GM19351 (cell line): ENCODE measurements around the gene EIF4EBP3.
"Not testable (repeated sequence)": the region's sequence is repeated elsewhere in the genome, so short reads cannot be mapped to it uniquely, and the experiment has no call there.

Experiments used
- ATAC-seq: cut with Tn5 transposase; IDR thresholded peaks from one replicate; pipeline ENCODE4 v1.9.1; 2021; ENCODE audit warnings: mild to moderate bottlenecking, moderate library complexity; ENCODE audit not compliant: unreplicated experiment

EIF4EBP3 gene

GRCh38 chr5:140575309-140575708 is 27.8 kb downstream of the EIF4EBP3 start:
- no peak for ATAC-seq

DNA sequence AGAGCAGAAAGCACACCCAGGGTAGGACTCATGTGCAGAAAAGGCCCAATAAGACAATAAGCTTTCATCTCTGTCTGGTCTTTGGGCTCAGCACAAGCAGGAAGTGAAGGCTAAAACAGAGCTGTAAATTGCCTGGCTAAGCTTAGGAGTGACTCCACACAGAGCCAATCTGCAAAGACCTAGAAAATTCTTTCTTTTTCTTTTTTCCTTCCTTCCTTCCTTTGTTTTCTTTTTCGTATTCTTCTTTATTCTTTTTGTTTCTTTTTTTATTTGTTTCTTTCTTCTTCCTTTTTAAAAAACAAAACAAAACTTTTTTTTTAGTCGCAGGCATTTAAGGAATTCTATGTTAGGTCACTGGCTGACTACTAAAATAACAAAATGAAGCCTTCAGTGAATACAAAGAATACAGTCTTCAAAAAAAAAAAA is 29.3 kb downstream of the EIF4EBP3 start:
- no peak for ATAC-seq

DNA sequence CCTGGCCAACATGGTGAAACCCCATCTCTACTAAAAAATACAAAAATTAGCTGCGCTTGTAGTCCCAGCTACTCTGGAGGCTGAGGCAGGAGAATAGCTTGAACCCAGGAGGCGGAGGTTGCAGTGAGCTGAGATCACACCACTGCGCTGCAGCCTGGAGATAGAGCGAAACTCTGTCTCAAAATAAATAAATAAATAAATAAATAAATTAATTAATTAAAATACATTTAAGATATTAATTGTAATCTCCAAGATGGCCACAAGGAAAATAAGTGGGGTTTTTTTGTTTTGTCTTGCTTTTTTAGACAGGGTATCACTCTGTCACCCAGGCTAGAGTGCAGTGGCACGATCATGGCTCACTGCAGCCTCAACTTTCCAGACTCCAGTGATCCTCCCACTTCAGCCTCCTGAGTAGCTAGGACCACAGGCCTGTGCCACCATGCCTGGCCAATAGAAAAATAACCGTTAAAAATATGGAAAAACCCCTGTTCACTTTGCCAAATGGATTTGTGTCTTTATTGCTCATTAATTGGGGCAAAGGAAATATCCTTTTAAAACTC is 31.8 kb downstream of the EIF4EBP3 start:
- ATAC-seq: not testable (repeated sequence)

DNA sequence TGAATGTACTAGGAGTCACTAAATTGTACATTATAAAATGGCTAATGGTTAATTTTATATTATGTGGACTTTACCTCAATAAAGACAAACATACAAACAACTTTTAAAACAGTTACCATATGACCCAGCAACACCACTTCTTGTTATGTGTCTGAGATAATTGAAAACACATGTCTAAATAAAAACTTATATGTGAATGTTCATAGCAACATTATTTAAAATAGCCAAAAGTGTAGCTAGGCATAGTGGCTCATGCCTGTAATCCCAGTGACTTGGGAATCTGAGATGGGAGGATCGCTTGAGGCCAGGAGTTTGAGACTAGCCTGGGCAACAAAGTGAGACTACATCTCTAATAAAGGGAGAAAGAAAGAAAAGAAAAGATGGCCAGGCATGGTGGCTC is 40.0 kb downstream of the EIF4EBP3 start:
- no peak for ATAC-seq

DNA sequence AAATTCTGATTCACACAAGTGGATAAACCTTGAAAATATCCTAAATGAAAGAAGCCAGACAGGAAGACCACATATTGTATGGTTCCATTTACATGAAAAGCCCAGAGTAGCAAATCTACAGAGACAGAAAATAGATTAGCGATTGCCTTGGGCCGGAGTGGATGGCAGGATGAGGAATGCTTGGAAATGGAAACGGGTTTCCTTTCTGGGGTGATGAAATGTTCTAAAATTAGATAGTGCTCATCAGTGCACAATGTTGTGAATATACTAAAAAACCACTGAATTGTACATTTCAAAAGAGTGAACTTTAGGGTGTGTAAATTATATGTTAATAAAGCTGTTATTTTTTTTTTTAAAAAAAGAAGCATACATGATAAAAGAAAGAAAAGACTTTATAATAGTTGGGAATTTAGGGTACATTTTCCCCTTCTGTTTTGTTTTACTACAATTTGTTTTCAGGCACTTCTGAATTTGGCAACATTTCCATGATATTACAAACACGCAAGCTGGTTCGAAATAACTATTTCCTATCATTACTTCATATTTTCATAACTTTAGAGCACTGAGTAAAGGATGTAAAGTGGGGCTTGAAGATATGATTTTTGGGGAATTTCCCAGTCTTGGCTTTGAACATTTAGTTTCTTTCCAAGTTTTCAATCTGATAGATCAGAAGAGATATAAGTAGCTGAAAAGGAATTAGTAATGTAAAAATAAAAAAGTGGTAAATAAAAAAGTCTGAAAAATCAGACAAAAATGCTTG is 41.0 kb downstream of the EIF4EBP3 start:
- ATAC-seq: no peak

DNA sequence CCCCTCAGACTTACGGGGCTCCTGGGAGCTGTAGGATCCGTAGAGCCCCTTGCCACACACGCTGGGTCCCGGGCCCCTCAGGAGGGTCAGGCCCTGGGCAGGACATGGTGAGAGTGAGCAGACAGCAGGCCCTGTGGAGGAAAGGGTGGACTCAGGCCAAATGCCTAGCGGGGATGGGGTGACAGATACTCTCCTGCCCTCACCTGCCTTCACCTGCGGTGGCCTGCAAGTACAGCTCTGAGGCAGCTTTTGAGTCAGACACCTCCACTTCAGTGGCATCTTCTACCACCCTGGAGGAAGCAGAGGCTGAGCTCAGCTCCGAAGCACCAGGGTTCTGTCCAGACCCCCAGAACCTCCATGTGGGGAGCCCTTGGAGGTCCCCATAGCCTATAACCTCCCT is 43.4 kb downstream of the EIF4EBP3 start:
- ATAC-seq: no peak

- no peak for ATAC-seq
Observed at GRCh38 chr5:140591747-140592372, 44.4 kb downstream of the EIF4EBP3 start.

- not testable (repeated sequence) for ATAC-seq
Observed at GRCh38 chr5:140593070-140593469, 45.6 kb downstream of the EIF4EBP3 start.

- no peak for ATAC-seq
Observed at GRCh38 chr5:140594169-140594568, 46.7 kb downstream of the EIF4EBP3 start.

GRCh38 chr5:140595538-140596300 is 48.3 kb downstream of the EIF4EBP3 start:
- no peak for ATAC-seq

DNA sequence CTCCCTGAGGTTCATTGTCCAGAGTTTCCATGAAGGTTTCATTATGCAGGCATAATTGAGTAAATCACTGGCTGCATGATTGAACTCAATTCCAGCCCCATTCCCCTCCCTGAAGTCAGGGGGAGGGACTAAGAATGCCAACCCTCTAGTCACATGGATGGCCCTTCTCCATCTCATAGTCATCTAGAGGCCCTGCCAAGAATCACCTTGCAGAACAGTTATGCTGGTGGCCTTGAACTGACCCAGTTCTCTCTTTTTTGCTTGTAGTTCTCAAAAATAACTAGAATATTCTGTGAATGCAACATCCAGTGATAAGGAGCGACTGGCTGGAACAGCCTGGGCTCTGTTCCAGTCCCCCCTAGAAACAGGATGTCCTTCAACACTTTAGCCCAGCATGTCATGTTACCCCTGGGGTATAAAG is 48.9 kb downstream of the EIF4EBP3 start:
- ATAC-seq: no peak

- ATAC-seq: no peak
Observed at GRCh38 chr5:140598836-140599235, 51.4 kb downstream of the EIF4EBP3 start.
